KMS-11 (cell line): Measurements from ENCODE around the gene KHDC4.

Experiments used
- H2AFZ ChIP-seq: fragments of 200-600 bp; sonication (generic); 2 replicates; pipeline ENCODE4 v1.6.1; 2016; ENCODE audit warnings: antibody characterized with exemption, mixed run types, low read depth
- H3K27ac ChIP-seq: fragments of 200-600 bp; sonication (generic); 2 replicates; pipeline ENCODE4 v1.6.1; 2016; ENCODE audit warnings: mild to moderate bottlenecking, mixed run types
- H3K27me3 ChIP-seq: fragments of 200-600 bp; sonication (generic); 2 replicates; pipeline ENCODE4 v1.6.1; 2017; ENCODE audit warnings: mild to moderate bottlenecking, low read depth, mixed run types, moderate library complexity; ENCODE audit not compliant: insufficient read depth
- H3K36me3 ChIP-seq: fragments of 200-600 bp; sonication (generic); 2 replicates; pipeline ENCODE4 v1.6.1; 2017; ENCODE audit warnings: mild to moderate bottlenecking, mixed run types; ENCODE audit not compliant: insufficient read depth
- H3K4me1 ChIP-seq: fragments of 200-600 bp; sonication (generic); 2 replicates; pipeline ENCODE4 v1.6.1; 2016; ENCODE audit warnings: mild to moderate bottlenecking, low read depth, mixed run types; ENCODE audit not compliant: poor library complexity, severe bottlenecking
- H3K4me2 ChIP-seq: fragments of 200-600 bp; sonication (generic); 2 replicates; pipeline ENCODE4 v1.7.0; 2016; ENCODE audit warnings: mild to moderate bottlenecking, mixed run types
- H3K4me3 ChIP-seq: fragments of 200-600 bp; sonication (generic); IDR thresholded peaks from 2 replicates; pipeline ENCODE4 v1.6.1; 2017; ENCODE audit warnings: low read depth, low read length, mixed read lengths; ENCODE audit not compliant: insufficient read depth
- H3K79me2 ChIP-seq: fragments of 200-600 bp; sonication (generic); 2 replicates; pipeline ENCODE4 v1.6.1; 2016; ENCODE audit warnings: low read depth, mixed run types; ENCODE audit not compliant: insufficient read depth
- H3K9ac ChIP-seq: fragments of 200-600 bp; sonication (generic); 2 replicates; pipeline ENCODE4 v1.6.1; 2016; ENCODE audit warnings: mild to moderate bottlenecking, mixed run types
- H4K20me1 ChIP-seq: fragments of 200-600 bp; sonication (generic); 2 replicates; pipeline ENCODE4 v1.6.1; 2016; ENCODE audit warnings: mild to moderate bottlenecking, mixed run types; ENCODE audit not compliant: insufficient read depth
- CTCF ChIP-seq: fragments of 200-600 bp; sonication (generic); conservative IDR thresholded peaks from 2 replicates; pipeline ENCODE4 v1.6.1; 2017; ENCODE audit warnings: low read depth, mild to moderate bottlenecking, antibody characterized with exemption, low read length, moderate library complexity, mixed read lengths

KHDC4 gene

GRCh38 chr1:155912056-155912536 is 22.1 kb downstream of the KHDC4 start:
- no peak overlapping the region for H3K9ac ChIP-seq

DNA sequence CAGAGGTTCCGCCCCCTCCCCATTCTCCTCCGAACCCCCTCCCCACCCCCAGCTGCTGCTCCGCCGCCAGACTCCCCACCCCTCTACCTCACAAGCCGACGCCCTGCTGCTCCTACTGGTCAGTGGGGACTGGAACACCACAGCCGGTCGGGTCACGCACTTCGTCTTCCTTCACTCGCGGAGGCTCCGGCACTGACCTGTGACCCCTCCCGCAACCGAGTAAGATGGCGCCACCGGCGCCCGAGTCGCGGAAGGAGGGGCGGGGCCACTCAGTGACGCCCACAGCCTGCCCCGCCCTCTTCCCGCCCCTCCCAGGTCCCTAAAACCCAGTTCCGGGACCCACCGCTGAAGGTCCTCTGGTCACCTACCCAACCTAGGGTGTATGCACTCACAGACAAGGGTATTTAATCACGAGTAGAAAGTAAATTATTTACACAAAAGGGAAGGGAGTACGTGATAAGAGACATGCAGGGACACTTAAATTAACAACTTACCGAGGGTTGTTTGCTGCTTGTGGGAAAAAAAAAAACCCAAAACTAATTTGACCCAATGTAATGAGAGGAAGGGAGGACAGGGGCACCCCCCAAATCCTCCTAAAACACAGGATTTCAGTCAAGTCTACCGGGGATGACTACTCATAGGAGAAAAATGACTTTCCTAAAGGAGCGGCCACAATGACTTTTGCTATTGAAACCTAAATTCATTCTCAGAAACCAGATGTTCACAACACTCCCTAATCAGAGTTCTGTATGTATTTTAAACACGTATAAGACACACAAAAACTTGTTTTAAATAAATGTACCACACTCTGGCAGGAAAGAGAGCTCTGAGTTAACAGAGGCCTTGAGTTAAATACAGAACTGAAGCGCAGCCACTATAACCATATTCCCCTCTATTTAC is 22.8 kb downstream of the KHDC4 start, which contains the start of gene RIT1:
Gene RIT1 (minus strand): TSS at position 194 of the 900 bp plus-strand sequence. CDS start 588 bp downstream, outside the sequence.
- no peak; the same call in 1 of the 2 replicates for TF ChIP-seq CTCF
- Histone ChIP-seq H4K20me1 (no peaks in the 10 kb centered on the region), H3K4me3 (peak within 1 kb of the TSS; percentile 100), H3K4me1 (peaks cover 28% of the 10 kb centered on the region), H3K27me3 (no peaks in the 10 kb centered on the region), H3K27ac (peak within 1 kb of the TSS; percentile 25; the same call in 1 of the 2 replicates), H3K36me3 (peaks cover 35% of the 10 kb centered on the region; the same call in 1 of the 2 replicates), H3K4me2 (peak within 1 kb of the TSS; percentile 73), H3K9ac (peak within 1 kb of the TSS; percentile 40; the same call in 1 of the 2 replicates), H2AFZ (peak within 1 kb of the TSS; percentile 46), H3K79me2 (peaks cover 7% of the 10 kb centered on the region; the same call in 1 of the 2 replicates)

More at GRCh38 chr1:155912056-155912536, 22.1 kb downstream of the KHDC4 start:
- peak overlapping the region; percentile 25; the same call in 1 of the 2 replicates for H3K27ac ChIP-seq
- no peak overlapping the region for H2AFZ ChIP-seq
- H3K79me2 ChIP-seq, result peaks cover 7% of the 10 kb centered on the region; the same call in 1 of the 2 replicates
- H3K4me3 ChIP-seq, result no peak overlapping the region
- H3K36me3 ChIP-seq, result peaks cover 42% of the 10 kb centered on the region; the same call in 1 of the 2 replicates
- no peaks in the 10 kb centered on the region for H3K27me3 ChIP-seq
- no peak for TF ChIP-seq CTCF
- H3K4me1 ChIP-seq, result peaks cover 28% of the 10 kb centered on the region
- H4K20me1 ChIP-seq, result no peaks in the 10 kb centered on the region
- H3K4me2 ChIP-seq, result peak overlapping the region; percentile 66

GRCh38 chr1:155910621-155911121 is 23.5 kb downstream of the KHDC4 start:
- H3K27ac ChIP-seq, result peak overlapping the region; percentile 25; the same call in 1 of the 2 replicates
- H3K36me3 ChIP-seq, result peaks cover 28% of the 10 kb centered on the region; the same call in 1 of the 2 replicates
- H3K9ac ChIP-seq, result peak overlapping the region; percentile 40; the same call in 1 of the 2 replicates
- H3K27me3 ChIP-seq, result no peaks in the 10 kb centered on the region
- peak overlapping the region; percentile 100 for H3K4me3 ChIP-seq
- 0 out of 2 replicates have a peak, but pooled peaks have one; percentile 25 for TF ChIP-seq CTCF
- H4K20me1 ChIP-seq, result no peaks in the 10 kb centered on the region
- peak overlapping the region; percentile 73 for H3K4me2 ChIP-seq
- peaks cover 7% of the 10 kb centered on the region; the same call in 1 of the 2 replicates for H3K79me2 ChIP-seq
- H2AFZ ChIP-seq, result peak overlapping the region; percentile 46
- H3K4me1 ChIP-seq, result peaks cover 28% of the 10 kb centered on the region

DNA sequence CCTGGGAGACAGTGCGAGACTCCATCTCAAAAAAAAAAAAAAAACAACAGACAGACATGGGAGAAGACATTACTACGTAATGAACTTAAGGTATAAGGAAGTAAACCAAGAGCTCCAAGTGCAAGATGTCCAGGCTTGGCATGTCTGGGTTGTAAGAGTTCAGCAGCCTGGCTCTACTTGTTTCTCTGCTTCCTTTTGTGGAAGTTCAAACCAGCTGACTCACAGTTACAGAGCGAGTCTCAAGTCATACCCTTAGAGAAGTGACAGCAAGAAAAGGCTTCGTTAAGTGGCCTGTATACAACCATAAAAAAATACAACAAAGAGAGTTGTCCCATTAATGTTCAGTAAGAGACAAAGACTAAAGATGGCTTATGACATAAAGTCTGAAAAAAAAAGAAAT is 24.3 kb downstream of the KHDC4 start:
- no peak overlapping the region for H3K4me3 ChIP-seq
- H3K79me2 ChIP-seq, result peaks cover 7% of the 10 kb centered on the region; the same call in 1 of the 2 replicates

More for the DNA sequence above, 24.3 kb downstream of the KHDC4 start:
- Histone ChIP-seq H4K20me1 (no peaks in the 10 kb centered on the region), H3K36me3 (peaks cover 21% of the 10 kb centered on the region; the same call in 1 of the 2 replicates), H3K27me3 (no peaks in the 10 kb centered on the region), H3K9ac (no peak overlapping the region), H3K4me2 (peak overlapping the region; percentile 73), H3K27ac (no peak overlapping the region), H2AFZ (no peak overlapping the region), H3K4me1 (peaks cover 28% of the 10 kb centered on the region)
- TF ChIP-seq CTCF, result no peak
